Mucosa of stomach (tissue), 1 donor: ENCODE results near the gene MTX2.
"Not testable (repeated sequence)": the region's sequence is repeated elsewhere in the genome, so short reads cannot be mapped to it uniquely, and the experiment has no call there.

Experiments used
- H3K27me3 ChIP-seq: one replicate; pipeline ENCODE4 v1.7.0; 2013; ENCODE audit warnings: mild to moderate bottlenecking, low read length; ENCODE audit not compliant: control insufficient read depth, insufficient read depth
- H3K36me3 ChIP-seq: one replicate; pipeline ENCODE4 v1.7.0; 2013; ENCODE audit warnings: low read length; ENCODE audit not compliant: control insufficient read depth, insufficient read depth
- H3K4me1 ChIP-seq: one replicate; pipeline ENCODE4 v1.7.0; 2013; ENCODE audit warnings: mild to moderate bottlenecking, low read length; ENCODE audit not compliant: control insufficient read depth, insufficient read depth
- H3K4me3 ChIP-seq: one replicate; pipeline ENCODE4 v1.7.0; 2013; ENCODE audit warnings: low read length
- H3K9ac ChIP-seq: one replicate; pipeline ENCODE4 v1.7.0; 2013; ENCODE audit warnings: mild to moderate bottlenecking, low read length, moderate library complexity
- H3K9me3 ChIP-seq: one replicate; pipeline ENCODE4 v1.7.0; 2013; ENCODE audit warnings: mild to moderate bottlenecking, low read length, moderate library complexity; ENCODE audit not compliant: control insufficient read depth
- donor health status: Pancreatic carcinoma.

MTX2 gene

GRCh38 chr2:176292608-176293007, 23.4 kb downstream of the MTX2 start:
- no peaks in the 10 kb centered on the region for H3K9me3 ChIP-seq
- no peaks in the 10 kb centered on the region for H3K4me1 ChIP-seq
- no peaks in the 10 kb centered on the region for H3K36me3 ChIP-seq
- no peak overlapping the region for H3K9ac ChIP-seq
- H3K4me3 ChIP-seq, result no peak overlapping the region
- no peaks in the 10 kb centered on the region for H3K27me3 ChIP-seq

DNA sequence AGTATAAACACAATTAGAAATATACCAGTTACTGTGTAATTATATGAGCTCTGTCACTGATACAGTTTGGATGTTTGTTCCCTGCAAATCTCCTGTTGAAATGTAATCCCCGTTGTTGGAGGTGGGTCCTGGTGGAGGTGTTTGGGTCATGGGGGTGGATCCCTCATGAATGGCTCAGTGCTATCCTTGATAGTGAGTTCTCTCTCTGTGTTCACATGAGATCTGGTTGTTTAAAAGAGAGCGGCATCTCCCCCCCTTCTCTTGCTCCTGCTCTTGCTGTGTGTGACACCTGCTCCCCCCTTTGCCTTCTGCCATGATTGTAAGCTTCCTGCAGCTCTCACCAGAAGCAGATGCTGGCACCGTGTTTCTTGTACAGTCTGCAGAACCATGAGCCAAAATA, 24.1 kb downstream of the MTX2 start:
- Histone ChIP-seq H3K27me3 (no peaks in the 10 kb centered on the region), H3K9me3 (no peaks in the 10 kb centered on the region), H3K4me3 (no peak overlapping the region), H3K9ac (no peak overlapping the region), H3K36me3 (no peaks in the 10 kb centered on the region), H3K4me1 (no peaks in the 10 kb centered on the region)

- H3K9me3 ChIP-seq, result no peaks in the 10 kb centered on the region
- no peak overlapping the region for H3K4me3 ChIP-seq
- H3K4me1 ChIP-seq, result no peaks in the 10 kb centered on the region
- no peaks in the 10 kb centered on the region for H3K27me3 ChIP-seq
- H3K36me3 ChIP-seq, result no peaks in the 10 kb centered on the region
- no peak overlapping the region for H3K9ac ChIP-seq
These were observed 27.8 kb downstream of the MTX2 start for GRCh38 chr2:176297067-176297466.

DNA sequence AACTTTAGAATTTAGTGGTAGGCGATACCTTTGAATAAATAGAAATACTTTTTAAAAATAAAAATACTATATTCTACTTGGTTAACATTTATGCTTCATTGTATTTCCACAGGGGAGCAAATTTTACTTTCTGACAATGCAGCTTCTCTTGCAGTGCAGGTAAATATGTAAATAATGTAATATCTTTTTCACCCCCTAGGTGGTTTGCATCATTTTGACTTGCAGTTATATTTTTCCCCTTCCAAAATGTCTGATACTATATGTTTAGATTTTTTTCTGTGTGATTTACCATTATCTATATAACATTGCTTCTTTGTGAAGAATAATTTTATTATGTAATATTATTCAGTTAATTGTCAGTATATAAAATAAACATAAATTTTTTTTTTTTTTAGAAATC, 28.5 kb downstream of the MTX2 start:
- no peaks in the 10 kb centered on the region for H3K36me3 ChIP-seq
- no peaks in the 10 kb centered on the region for H3K4me1 ChIP-seq
- no peaks in the 10 kb centered on the region for H3K27me3 ChIP-seq
- no peak overlapping the region for H3K4me3 ChIP-seq
- H3K9me3 ChIP-seq, result no peaks in the 10 kb centered on the region
- H3K9ac ChIP-seq, result no peak overlapping the region

- not testable (repeated sequence) for H3K4me3 ChIP-seq, H3K36me3 ChIP-seq, H3K27me3 ChIP-seq, H3K9me3 ChIP-seq, H3K9ac ChIP-seq, H3K4me1 ChIP-seq
These were observed 36.8 kb downstream of the MTX2 start for GRCh38 chr2:176306020-176306419.

DNA sequence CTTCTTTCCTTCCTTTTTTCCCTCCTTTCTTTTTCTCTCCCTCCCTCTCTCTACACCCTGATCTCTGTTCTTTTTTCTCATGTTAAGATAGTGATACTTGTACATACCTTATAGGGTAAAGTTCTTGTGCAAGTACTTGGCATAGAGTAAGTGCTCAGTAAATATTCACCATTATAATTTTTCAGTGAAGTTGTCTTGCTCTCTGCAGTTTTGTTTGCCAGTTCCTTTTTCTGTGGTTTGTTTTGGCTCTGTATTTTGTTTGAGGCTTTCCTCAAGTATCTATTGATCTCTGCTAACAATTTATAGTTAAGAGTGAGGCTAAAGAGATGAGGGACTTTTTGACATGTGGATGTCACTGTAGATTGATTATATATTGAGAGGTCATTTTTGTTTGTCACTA, 48.0 kb downstream of the MTX2 start:
- H3K9me3 ChIP-seq, result no peaks in the 10 kb centered on the region
- H3K4me3 ChIP-seq, result no peak overlapping the region
- no peaks in the 10 kb centered on the region for H3K27me3 ChIP-seq
- H3K4me1 ChIP-seq, result no peaks in the 10 kb centered on the region
- H3K36me3 ChIP-seq, result no peaks in the 10 kb centered on the region
- no peak overlapping the region for H3K9ac ChIP-seq

GRCh38 chr2:176317623-176318065, 48.4 kb downstream of the MTX2 start:
- no peak overlapping the region for H3K9ac ChIP-seq
- no peaks in the 10 kb centered on the region for H3K4me1 ChIP-seq
- no peaks in the 10 kb centered on the region for H3K9me3 ChIP-seq
- no peak overlapping the region for H3K4me3 ChIP-seq
- H3K36me3 ChIP-seq, result no peaks in the 10 kb centered on the region
- H3K27me3 ChIP-seq, result no peaks in the 10 kb centered on the region

GRCh38 chr2:176321916-176322315, 52.7 kb downstream of the MTX2 start:
- no peak overlapping the region for H3K4me3 ChIP-seq
- H3K9ac ChIP-seq, result no peak overlapping the region
- no peaks in the 10 kb centered on the region for H3K4me1 ChIP-seq
- no peaks in the 10 kb centered on the region for H3K36me3 ChIP-seq
- no peaks in the 10 kb centered on the region for H3K27me3 ChIP-seq
- no peaks in the 10 kb centered on the region for H3K9me3 ChIP-seq

DNA sequence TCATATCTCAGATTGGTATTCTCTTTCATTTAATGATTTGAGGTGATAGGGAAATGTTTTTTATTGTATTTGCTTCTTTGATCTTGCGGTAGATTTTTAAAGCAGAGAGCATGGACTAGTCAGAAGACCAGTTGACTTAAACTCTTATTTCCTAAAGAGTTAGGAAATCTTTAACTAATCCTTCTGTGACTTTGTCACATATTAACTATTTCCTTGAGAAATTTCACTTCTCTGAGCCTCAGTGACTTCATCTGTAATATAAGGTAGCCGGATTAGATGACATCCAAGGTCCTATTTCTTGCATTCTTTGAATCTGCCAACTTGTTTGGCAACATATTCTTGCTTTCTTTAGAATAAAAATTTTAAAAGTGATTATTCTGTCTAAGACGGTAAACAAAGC, 55.6 kb downstream of the MTX2 start:
- no peaks in the 10 kb centered on the region for H3K27me3 ChIP-seq
- H3K9ac ChIP-seq, result no peak overlapping the region
- no peaks in the 10 kb centered on the region for H3K9me3 ChIP-seq
- H3K36me3 ChIP-seq, result no peaks in the 10 kb centered on the region
- H3K4me1 ChIP-seq, result no peaks in the 10 kb centered on the region
- H3K4me3 ChIP-seq, result no peak overlapping the region

DNA sequence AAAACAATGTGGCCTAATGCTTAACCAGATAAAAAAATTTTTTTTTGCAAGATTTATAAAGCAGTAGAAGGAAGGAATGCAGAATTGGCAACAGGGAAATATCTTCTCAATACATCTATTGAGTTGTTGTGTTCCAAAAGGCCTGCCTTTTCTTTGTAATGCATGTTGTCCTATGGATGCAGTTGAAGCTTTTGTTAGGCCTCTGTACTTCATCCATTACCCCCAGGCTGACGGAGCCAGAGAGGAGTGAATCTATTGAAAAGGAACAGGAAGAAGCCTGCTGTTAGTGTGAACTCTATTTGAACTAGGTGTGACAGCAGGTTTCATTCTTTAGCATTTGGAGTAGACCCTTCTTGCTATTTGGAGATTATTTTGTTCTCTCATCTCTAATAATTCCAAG, 56.5 kb downstream of the MTX2 start:
- Histone ChIP-seq H3K4me1 (no peaks in the 10 kb centered on the region), H3K9me3 (no peaks in the 10 kb centered on the region), H3K4me3 (no peak overlapping the region), H3K27me3 (no peaks in the 10 kb centered on the region), H3K9ac (no peak overlapping the region), H3K36me3 (no peaks in the 10 kb centered on the region)

DNA sequence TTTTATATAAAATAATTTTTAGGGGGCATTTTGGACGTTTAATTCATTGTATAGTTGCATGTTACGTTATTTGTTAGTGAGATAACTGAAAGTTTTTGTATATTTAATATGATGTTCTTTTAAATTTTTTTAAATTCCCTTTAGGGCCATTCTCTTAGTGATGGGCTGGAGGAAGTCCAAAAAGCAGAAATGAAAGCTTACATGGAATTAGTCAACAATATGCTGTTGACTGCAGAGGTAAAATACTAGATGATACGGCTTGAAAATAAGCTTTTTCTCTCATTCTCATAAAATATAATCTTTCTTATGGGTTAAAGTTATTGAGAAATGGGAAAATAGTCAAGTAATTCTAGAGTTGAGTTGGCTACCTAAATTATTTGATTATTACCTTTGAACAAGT, 58.9 kb downstream of the MTX2 start:
- no peaks in the 10 kb centered on the region for H3K36me3 ChIP-seq
- no peaks in the 10 kb centered on the region for H3K9me3 ChIP-seq
- H3K4me3 ChIP-seq, result no peak overlapping the region
- H3K4me1 ChIP-seq, result no peaks in the 10 kb centered on the region
- no peak overlapping the region for H3K9ac ChIP-seq
- H3K27me3 ChIP-seq, result no peaks in the 10 kb centered on the region

GRCh38 chr2:176330612-176331011, 61.4 kb downstream of the MTX2 start:
- no peaks in the 10 kb centered on the region for H3K27me3 ChIP-seq
- H3K4me1 ChIP-seq, result no peaks in the 10 kb centered on the region
- H3K9me3 ChIP-seq, result no peaks in the 10 kb centered on the region
- no peak overlapping the region for H3K9ac ChIP-seq
- no peaks in the 10 kb centered on the region for H3K36me3 ChIP-seq
- H3K4me3 ChIP-seq, result no peak overlapping the region

GRCh38 chr2:176331646-176332045, 62.4 kb downstream of the MTX2 start:
- no peak overlapping the region for H3K9ac ChIP-seq

More at GRCh38 chr2:176331646-176332045, 62.4 kb downstream of the MTX2 start:
- H3K36me3 ChIP-seq, result no peaks in the 10 kb centered on the region
- no peaks in the 10 kb centered on the region for H3K9me3 ChIP-seq
- H3K27me3 ChIP-seq, result no peaks in the 10 kb centered on the region
- no peaks in the 10 kb centered on the region for H3K4me1 ChIP-seq
- H3K4me3 ChIP-seq, result no peak overlapping the region
